Spinal cord (tissue), 10 donors: ENCODE data around the gene AGT. TPM values are rescaled to one million over a fixed set of nuclear protein-coding genes. Genes with fewer than 3 reads are reported as not detected.

ENCODE experiments used
- DNase-seq, 6 donors: peaks; one replicate each; pipeline versions ENCODE4 v3.0.0 to v3.0.0-alpha.2; 2013 to 2015; ENCODE audit warnings: low spot score in 6 of 6, low read depth in 4 of 6
- H3K27ac ChIP-seq: one replicate; pipeline ENCODE4 v1.5.1; 2013; ENCODE audit warnings: low read depth, low read length, control low read depth
- H3K27me3 ChIP-seq: one replicate; pipeline ENCODE4 v1.6.1; 2013; ENCODE audit warnings: low read length; ENCODE audit not compliant: control insufficient read depth, insufficient read depth
- H3K36me3 ChIP-seq: one replicate; pipeline ENCODE4 v1.6.1; 2013; ENCODE audit warnings: low read length; ENCODE audit not compliant: control insufficient read depth, insufficient read depth
- H3K4me1 ChIP-seq: one replicate; pipeline ENCODE4 v1.6.1; 2013; ENCODE audit warnings: low read length; ENCODE audit not compliant: control insufficient read depth, insufficient read depth
- H3K4me3 ChIP-seq: one replicate; pipeline ENCODE4 v1.5.1; 2013; ENCODE audit warnings: low read depth, low read length, control low read depth
- H3K9me3 ChIP-seq: one replicate; pipeline ENCODE4 v1.6.1; 2013; ENCODE audit warnings: low read length; ENCODE audit not compliant: control insufficient read depth, insufficient read depth
- WGBS: methylation state at CpG from one replicate; pipeline ENCODE4 v1.1.5; 2013; ENCODE audit warnings: missing lambda C conversion rate; ENCODE audit not compliant: insufficient coverage; 5-methylcytosine and 5-hydroxymethylcytosine counted together
- polyA plus RNA-seq, 2 donors: library from polyadenylated mRNA; unstranded; fragments of 120-200 nt; gene quantifications; one replicate each; pipeline ENCODE4 v1.2.1, GENCODE V29; 2013; ENCODE audit not compliant: insufficient read length in 2 of 2
- total RNA-seq, 2 donors: library from RNA; depleted of rRNA in 1 of 2; stranded (reverse); fragments of 120-200 nt in 1 of 2; fragments of >200 nt in 1 of 2; gene quantifications; one replicate each; pipeline versions ENCODE4 v1.2.3 to v1.2.4, GENCODE V29; 2013 to 2014
- donor health status: healthy.

Gene AGT
- total and polyA plus RNA-seq, 4 donors: 155 to 452 (median 249) TPM

DNA sequence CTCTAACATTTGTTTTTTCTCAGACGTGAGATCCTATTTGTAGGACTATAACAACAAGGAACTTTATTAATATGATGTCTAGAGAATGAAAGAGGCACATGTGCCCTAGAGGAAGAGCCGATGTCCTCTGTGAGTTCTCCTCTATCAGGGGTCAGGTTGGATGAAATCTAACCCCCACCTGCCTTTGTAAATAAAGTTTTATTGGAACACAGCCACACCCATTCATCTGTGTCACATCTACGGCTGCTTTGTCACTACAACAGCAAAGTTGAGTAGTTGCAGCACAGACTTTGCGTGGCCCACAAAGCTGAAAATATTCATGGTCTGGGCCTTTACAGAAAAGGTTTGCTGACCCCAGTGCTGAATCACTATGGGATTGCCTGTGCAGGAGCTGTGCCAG, 32.7 kb upstream of the AGT start:
- Histone ChIP-seq H3K9me3 (no peaks in the 10 kb centered on the region), H3K27me3 (no peaks in the 10 kb centered on the region), H3K36me3 (no peaks in the 10 kb centered on the region), H3K4me1 (peaks cover 32% of the 10 kb centered on the region), H3K4me3 (no peak overlapping the region), H3K27ac (no peak overlapping the region)
- no peak for DNase-seq
- WGBS: 75% methylated on average over 2 of the region's 4 CpGs

DNA sequence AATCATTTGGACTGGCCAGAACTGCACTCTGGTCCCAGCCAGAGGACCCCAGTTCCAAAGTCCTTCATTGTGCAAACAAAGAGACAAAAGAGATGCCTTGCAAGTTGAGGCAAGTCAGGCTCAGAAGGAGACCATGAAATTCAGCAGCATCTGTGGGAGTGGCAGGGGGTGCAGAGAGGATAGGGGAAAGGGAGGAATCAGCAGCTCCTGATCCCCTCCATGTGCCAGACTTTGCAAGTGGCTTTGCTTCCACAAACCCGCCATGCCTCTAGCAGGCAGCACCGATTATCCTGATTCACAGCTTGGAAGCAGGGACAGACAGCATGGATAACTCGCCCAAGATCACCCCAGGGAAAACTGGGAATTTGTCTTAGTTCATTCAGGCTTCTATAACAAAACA, 31.1 kb upstream of the AGT start:
- peaks cover 27% of the 10 kb centered on the region for H3K4me1 ChIP-seq
- H3K4me3 ChIP-seq: no peak overlapping the region
- H3K9me3 ChIP-seq: no peaks in the 10 kb centered on the region
- H3K36me3 ChIP-seq: no peaks in the 10 kb centered on the region
- WGBS: 43% methylated on average over 3 of the region's 3 CpGs
- peak in 1 of 6 donors; percentile 31 for DNase-seq
- no peak overlapping the region for H3K27ac ChIP-seq
- no peaks in the 10 kb centered on the region for H3K27me3 ChIP-seq

DNA sequence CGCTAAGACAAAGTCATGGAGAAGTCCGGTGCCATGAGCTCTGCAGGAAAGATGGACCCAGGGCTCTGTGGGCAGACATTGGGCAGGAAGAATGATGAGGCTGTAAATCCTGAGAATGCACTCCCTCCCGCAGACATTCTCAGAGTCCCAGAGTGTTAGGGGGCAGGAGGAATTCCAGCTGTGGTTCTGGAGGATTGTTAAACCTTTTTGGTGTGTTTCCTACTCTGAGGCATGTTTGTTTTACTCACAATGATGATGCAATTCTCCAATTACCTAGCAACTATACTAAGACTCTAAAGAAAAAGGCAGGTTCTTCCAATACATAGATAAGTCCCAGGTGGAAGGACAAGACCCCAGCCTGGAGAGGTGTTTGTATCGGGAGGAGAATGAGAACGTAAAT, 30.5 kb upstream of the AGT start:
- H3K36me3 ChIP-seq: no peaks in the 10 kb centered on the region
- H3K27me3 ChIP-seq: no peaks in the 10 kb centered on the region
- DNase-seq: no peak
- WGBS: 55% methylated on average over 4 of the region's 5 CpGs
- H3K4me3 ChIP-seq: no peak overlapping the region
- no peak overlapping the region for H3K27ac ChIP-seq
- H3K4me1 ChIP-seq: peaks cover 26% of the 10 kb centered on the region
- H3K9me3 ChIP-seq: no peaks in the 10 kb centered on the region

DNA sequence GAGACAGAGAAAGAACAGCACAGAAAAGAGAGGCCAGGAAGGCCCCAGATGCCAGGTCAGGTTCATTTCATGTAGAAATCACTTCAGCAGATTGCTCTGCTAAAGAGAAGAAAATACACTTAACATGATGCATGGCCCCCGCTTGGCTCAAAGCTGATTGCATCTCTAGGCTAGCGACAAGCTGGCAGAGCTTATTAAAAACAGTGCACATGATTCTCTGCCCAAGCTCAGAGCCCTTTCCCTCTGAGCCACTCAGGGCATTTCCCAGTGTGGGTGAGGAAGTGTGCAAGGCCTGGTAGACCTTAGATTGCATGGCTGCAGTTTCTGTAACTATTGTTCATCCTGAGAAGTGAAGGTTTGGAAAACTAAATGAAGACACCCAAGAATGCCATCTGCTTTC, 30.0 kb upstream of the AGT start:
- Histone ChIP-seq H3K9me3 (no peaks in the 10 kb centered on the region), H3K4me3 (no peak overlapping the region), H3K27me3 (no peaks in the 10 kb centered on the region), H3K36me3 (no peaks in the 10 kb centered on the region), H3K4me1 (peaks cover 21% of the 10 kb centered on the region), H3K27ac (no peak overlapping the region)
- WGBS: 39% methylated on average over 2 of the region's 2 CpGs
- peak in 2 of 6 donors; percentile 61 to 87 for DNase-seq

DNA sequence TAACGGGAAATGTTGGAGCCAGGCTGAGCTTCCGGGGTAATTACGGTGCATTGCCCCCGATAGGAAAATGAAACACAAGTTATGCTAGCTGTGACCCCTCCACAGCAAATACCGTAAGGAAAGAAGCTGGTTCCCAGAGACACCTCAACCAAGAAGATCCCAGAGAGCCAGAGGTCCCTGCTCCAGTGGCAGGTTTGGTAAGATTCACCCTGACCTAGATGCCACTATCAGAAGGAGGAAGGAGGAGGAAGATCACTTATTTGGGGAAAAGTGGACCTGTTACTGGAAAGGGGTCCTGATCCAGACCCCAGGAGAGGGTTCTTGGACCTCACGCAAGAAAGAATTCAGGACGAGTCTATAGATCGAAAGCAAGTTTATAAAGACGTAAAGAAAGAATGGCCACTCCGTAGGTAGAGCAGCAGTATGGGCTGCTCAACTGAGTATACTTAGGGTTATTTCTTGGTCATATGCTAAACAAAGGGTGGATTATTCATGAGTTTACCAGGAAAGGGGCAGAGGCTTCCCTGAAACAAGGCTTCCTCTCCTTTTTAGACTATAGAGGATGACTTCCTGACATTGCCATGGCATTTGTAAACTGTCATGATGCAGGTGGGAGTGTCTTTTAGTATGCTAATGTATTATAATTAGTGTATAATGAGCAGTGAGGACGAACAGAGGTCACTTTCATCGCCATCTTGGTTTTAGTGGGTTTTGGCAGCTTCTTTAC, 25.8 kb upstream of the AGT start:
- no peaks in the 10 kb centered on the region for H3K36me3 ChIP-seq
- no peaks in the 10 kb centered on the region for H3K27me3 ChIP-seq
- WGBS: 84% methylated on average over 9 of the region's 12 CpGs
- H3K4me3 ChIP-seq: no peak overlapping the region
- H3K4me1 ChIP-seq: peaks cover 12% of the 10 kb centered on the region
- no peak for DNase-seq
- H3K27ac ChIP-seq: no peak overlapping the region
- no peaks in the 10 kb centered on the region for H3K9me3 ChIP-seq

DNA sequence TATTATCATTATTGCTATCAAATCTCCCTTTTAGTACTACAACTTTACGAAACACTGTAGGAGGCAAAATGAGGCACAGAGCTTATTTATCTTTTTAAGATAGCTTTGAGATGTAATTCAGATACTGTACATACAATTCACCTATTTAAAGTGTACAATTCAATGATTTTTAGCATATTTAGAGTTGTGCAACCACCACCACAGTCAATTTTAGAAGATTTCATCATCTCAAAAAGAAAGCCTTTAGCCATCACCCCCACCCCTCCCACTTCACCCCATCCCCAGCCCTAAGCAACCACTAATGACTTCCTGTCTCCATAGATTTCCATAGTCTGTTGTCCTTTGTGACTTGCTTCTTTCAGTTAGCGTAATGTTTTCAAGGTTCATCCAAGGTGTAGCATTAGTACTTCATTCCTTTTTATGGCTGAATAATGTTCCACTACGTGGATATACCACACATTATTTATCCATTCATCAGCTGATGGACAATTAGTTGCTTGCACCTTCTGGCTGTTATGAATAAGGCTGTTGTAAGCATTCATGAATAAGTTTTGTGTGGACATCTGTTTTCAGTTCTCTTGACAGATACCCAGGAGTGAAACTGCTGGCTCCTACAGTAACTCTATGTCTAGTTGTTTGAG, 23.8 kb upstream of the AGT start:
- H3K9me3 ChIP-seq: no peaks in the 10 kb centered on the region
- 100% methylated on average over 1 of the region's 3 CpGs for whole genome bisulfite sequencing
- H3K36me3 ChIP-seq: no peaks in the 10 kb centered on the region
- no peak overlapping the region for H3K4me3 ChIP-seq
- no peak overlapping the region for H3K27ac ChIP-seq
- no peaks in the 10 kb centered on the region for H3K27me3 ChIP-seq
- H3K4me1 ChIP-seq: no peaks in the 10 kb centered on the region
- DNase-seq: no peak

DNA sequence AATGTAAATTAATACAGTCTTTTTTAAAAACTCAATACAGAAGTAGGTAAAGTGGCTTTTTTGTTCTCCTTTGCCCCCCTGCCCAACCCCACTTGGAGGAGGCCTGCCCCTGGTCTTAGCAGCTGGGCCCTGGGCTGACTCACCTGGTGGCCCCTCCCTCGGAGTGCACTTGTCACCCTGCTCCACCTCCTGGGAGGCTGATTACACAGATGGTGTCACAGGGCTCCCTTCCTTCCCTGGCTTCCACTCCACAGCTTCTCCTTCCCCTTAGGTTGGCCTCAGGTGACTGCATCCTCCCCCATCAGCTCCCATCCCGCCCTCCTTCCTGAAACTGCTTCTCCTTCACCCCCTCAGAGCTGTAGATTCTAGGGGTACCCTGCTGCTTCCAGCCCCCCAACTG, 21.5 kb upstream of the AGT start:
- no peaks in the 10 kb centered on the region for H3K36me3 ChIP-seq
- no peaks in the 10 kb centered on the region for H3K27me3 ChIP-seq
- H3K4me1 ChIP-seq: peaks cover 4% of the 10 kb centered on the region
- no peaks in the 10 kb centered on the region for H3K9me3 ChIP-seq
- H3K4me3 ChIP-seq: no peak overlapping the region
- no peak for DNase-seq
- WGBS: 79% methylated on average over 2 of the region's 2 CpGs
- no peak overlapping the region for H3K27ac ChIP-seq

DNA sequence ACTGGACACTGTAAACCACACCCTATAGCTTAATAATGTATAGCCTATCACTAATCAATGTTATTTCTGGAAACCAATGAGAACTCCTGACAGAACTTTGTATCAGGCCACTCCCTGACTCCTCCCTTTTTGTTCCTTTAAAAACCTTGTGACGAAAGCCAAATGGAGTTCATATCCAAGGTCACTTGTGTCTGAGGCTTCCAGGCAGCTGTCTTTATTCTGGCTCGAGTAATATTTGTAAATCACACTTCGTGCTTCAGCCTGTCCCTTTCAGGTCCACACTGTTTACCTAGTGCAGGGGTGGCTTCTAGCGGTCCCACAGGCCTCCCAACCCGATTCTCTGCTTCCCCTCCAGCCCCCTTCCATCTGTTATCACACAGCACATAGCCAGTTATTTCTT, 17.1 kb upstream of the AGT start:
- Histone ChIP-seq H3K27me3 (no peaks in the 10 kb centered on the region), H3K9me3 (no peaks in the 10 kb centered on the region), H3K4me1 (peaks cover 20% of the 10 kb centered on the region), H3K27ac (peak overlapping the region; percentile 53), H3K4me3 (no peak overlapping the region), H3K36me3 (no peaks in the 10 kb centered on the region)
- DNase-seq: peak in 1 of 6 donors; percentile 57
- WGBS: 70% methylated on average over 5 of the region's 5 CpGs

DNA sequence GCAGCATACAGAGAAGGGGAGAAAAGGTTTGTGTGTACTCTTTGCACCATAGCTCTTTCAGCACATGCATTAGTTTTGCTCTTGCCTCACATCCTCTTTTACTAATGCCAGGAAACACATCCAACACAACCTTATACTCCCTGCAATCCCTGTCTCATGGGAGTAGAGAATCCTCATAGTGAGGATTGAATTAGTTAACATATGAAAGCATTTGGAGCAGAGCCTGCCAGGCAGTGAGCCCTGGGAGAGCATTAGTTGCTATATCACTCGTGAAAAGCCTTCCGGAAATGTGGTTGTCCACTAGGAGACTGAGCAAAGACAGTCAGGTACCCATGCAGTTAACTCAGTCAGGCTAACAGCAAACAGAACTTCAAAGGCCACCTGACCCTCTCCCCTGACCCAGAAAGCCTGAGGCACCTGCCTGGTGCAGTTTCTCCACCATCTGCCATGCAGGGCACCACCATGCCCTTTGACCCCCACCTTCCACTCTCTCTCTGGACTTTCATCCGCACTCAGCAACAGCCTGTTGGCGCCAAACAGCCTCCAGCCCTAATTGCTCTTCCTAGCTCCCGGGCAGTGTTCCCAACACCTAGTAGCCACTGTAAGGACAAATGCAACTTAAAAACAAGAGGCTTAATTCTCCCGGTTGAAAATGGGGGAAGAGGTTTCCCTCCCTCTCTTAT, 14.9 kb upstream of the AGT start:
- Histone ChIP-seq H3K27ac (peak overlapping the region; percentile 73), H3K27me3 (no peaks in the 10 kb centered on the region), H3K4me1 (peaks cover 20% of the 10 kb centered on the region), H3K4me3 (no peak overlapping the region), H3K36me3 (no peaks in the 10 kb centered on the region), H3K9me3 (no peaks in the 10 kb centered on the region)
- WGBS: 28% methylated on average over 4 of the region's 6 CpGs
- DNase-seq: peak in 5 of 6 donors; percentile 53 to 87 (median 67)
